HepG2 (cell line): ENCODE results near the gene ZDHHC18. TPM values are rescaled to one million over a fixed set of nuclear protein-coding genes. Genes with fewer than 3 reads are reported as not detected.

ENCODE experiments used
- CAMTA2 ChIP-seq: sonication (generic); formaldehyde crosslinking; IDR thresholded peaks from 2 replicates; pipeline ENCODE4 v1.4.0; 2020; ENCODE audit warnings: mild to moderate bottlenecking, missing genetic modification reagents, borderline replicate concordance
- CBX1 ChIP-seq: IDR thresholded peaks from one replicate; pipeline ENCODE4 v1.6.1; 2016; ENCODE audit warnings: antibody characterized with exemption, low read depth
- E2F1 ChIP-seq: sonication (generic); formaldehyde crosslinking; IDR thresholded peaks from 2 replicates; pipeline ENCODE4 v1.5.0; 2020; ENCODE audit warnings: missing genetic modification reagents
- HOXA5 ChIP-seq: sonication (generic); formaldehyde crosslinking; IDR thresholded peaks from 2 replicates; pipeline ENCODE4 v1.4.0; 2020; ENCODE audit warnings: missing genetic modification reagents
- LCORL ChIP-seq, 2 experiments: fragments of 450-650 bp in 1 of 2; sonication (generic) in 1 of 2; formaldehyde crosslinking in 1 of 2; IDR thresholded peaks; 2 replicates each; pipeline versions ENCODE4 v1.5.0 to v1.6.1; 2017 to 2020; ENCODE audit warnings: antibody characterized with exemption in 1 of 2, missing genetic modification reagents in 1 of 2
- MAZ ChIP-seq, 2 experiments: sonication (generic) in 1 of 2; formaldehyde crosslinking in 1 of 2; IDR thresholded peaks; 2 replicates each; pipeline versions ENCODE4 v1.5.0 to v1.6.1; 2012 to 2020; ENCODE audit warnings: low read depth in 2 of 2, mild to moderate bottlenecking in 2 of 2, borderline replicate concordance in 1 of 2, improper control_type of control experiment in 1 of 2, low read length in 1 of 2, missing genetic modification reagents in 1 of 2, moderate library complexity in 1 of 2
- NRL ChIP-seq: sonication (generic); formaldehyde crosslinking; IDR thresholded peaks from 2 replicates; pipeline ENCODE4 v1.5.0; 2020; ENCODE audit warnings: missing genetic modification reagents, mild to moderate bottlenecking, moderate library complexity, borderline replicate concordance
- RBAK ChIP-seq: sonication (generic); formaldehyde crosslinking; IDR thresholded peaks from 2 replicates; pipeline ENCODE4 v1.5.1; 2020; ENCODE audit warnings: mild to moderate bottlenecking, missing genetic modification reagents
- REST ChIP-seq, 2 experiments: IDR thresholded peaks; 2 replicates each; pipeline ENCODE4 v1.6.1; 2011 to 2012; ENCODE audit warnings: low read length in 2 of 2, borderline replicate concordance in 1 of 2, low read depth in 1 of 2, mild to moderate bottlenecking in 1 of 2, moderate library complexity in 1 of 2
- SP2 ChIP-seq: sonication (generic); formaldehyde crosslinking; IDR thresholded peaks from 2 replicates; pipeline ENCODE4 v1.5.1; 2020; ENCODE audit warnings: mild to moderate bottlenecking, missing genetic modification reagents
- SP5 ChIP-seq: IDR thresholded peaks from 2 replicates; pipeline ENCODE4 v1.6.1; 2016; ENCODE audit warnings: low read depth, borderline replicate concordance
- ZBTB7B ChIP-seq: sonication (generic); formaldehyde crosslinking; IDR thresholded peaks from 2 replicates; pipeline ENCODE4 v1.4.0; 2020; ENCODE audit warnings: missing genetic modification reagents
- ZFP90 ChIP-seq: sonication (generic); formaldehyde crosslinking; IDR thresholded peaks from 2 replicates; pipeline ENCODE4 v1.8.0; 2022; ENCODE audit warnings: missing genetic modification reagents, mild to moderate bottlenecking, inconsistent platforms, borderline replicate concordance
- ZNF138 ChIP-seq: sonication (generic); formaldehyde crosslinking; IDR thresholded peaks from 2 replicates; pipeline ENCODE4 v1.5.0; 2020; ENCODE audit warnings: mild to moderate bottlenecking, low read depth, missing genetic modification reagents
- ZNF275 ChIP-seq: sonication (generic); formaldehyde crosslinking; IDR thresholded peaks from 2 replicates; pipeline ENCODE4 v1.8.0; 2022; ENCODE audit warnings: missing genetic modification reagents, mild to moderate bottlenecking, inconsistent platforms, borderline replicate concordance
- ZNF687 ChIP-seq: sonication (generic); formaldehyde crosslinking; IDR thresholded peaks from 2 replicates; pipeline ENCODE4 v1.5.1; 2020; ENCODE audit warnings: mild to moderate bottlenecking, missing genetic modification reagents, moderate library complexity
- polyA plus RNA-seq, 8 experiments: library from polyadenylated mRNA; depleted of rRNA in 3 of 8; stranded (reverse) in 7 of 8; unstranded in 1 of 8; fragments of >200 nt; fragmentation: Illumina TruSeq in 4 of 8; extraction: Trizol in 4 of 8; gene quantifications; 2 replicates each; pipeline versions ENCODE4 v1.2.1 to v1.2.3, GENCODE V29; 2011 to 2016; ENCODE audit warnings: low read depth in 4 of 8, missing spikeins in 1 of 8, mixed read lengths in 1 of 8; ENCODE audit not compliant: insufficient read depth in 1 of 8
- total RNA-seq, 5 experiments: library from RNA; depleted of rRNA; stranded (reverse); fragments of >200 nt; fragmentation: Illumina TruSeq; extraction: Trizol; gene quantifications; 2 replicates each; pipeline ENCODE4 v1.2.3, GENCODE V29; 2016; ENCODE audit warnings: low read depth in 1 of 5

ZDHHC18 gene
- total and polyA plus RNA-seq, 2 of the 13 experiments (the other 11 are each of a cell fraction or from before 2014, with no cell fraction given): 13.2 to 35.3 TPM

GRCh38 chr1:26787706-26788514, 38.6 kb upstream of the ZDHHC18 start, which contains the start of gene PIGV (continued):
- TF ChIP-seq REST (IDR thresholded peaks at IDR 0.05; ENCODE audit: borderline replicate concordance in 1 of 2, low read depth in 1 of 2, low read length in 2 of 2) (no peak), MAZ (IDR thresholded peaks at IDR 0.05; ENCODE audit: borderline replicate concordance, low read depth, low read length) (peak; percentile 74), MAZ (CRISPR knock-in tag; IDR thresholded peaks at IDR 0.05; ENCODE audit: low read depth) (peak; percentile 79), RBAK (CRISPR knock-in tag) (no peak), HOXA5 (CRISPR knock-in tag) (peak; percentile 34; the same call in 1 of the 2 replicates), SP5 (CRISPR knock-in tag) (peak; percentile 38; the same call in 1 of the 2 replicates), ZNF687 (CRISPR knock-in tag) (peak; percentile 90), CBX1 (peak; percentile 48), E2F1 (CRISPR knock-in tag) (peak; percentile 45; the same call in 1 of the 2 replicates), LCORL (IDR thresholded peaks at IDR 0.05) (no peak), LCORL (CRISPR knock-in tag; IDR thresholded peaks at IDR 0.05) (0 out of 2 replicates have a peak, but pooled peaks have one; percentile 34), ZBTB7B (peak; percentile 56), ZFP90 (CRISPR knock-in tag) (peak; percentile 40; the same call in 1 of the 2 replicates), ZNF138 (CRISPR knock-in tag) (0 out of 2 replicates have a peak, but pooled peaks have one; percentile 16), ZNF275 (CRISPR knock-in tag) (no peak), SP2 (CRISPR knock-in tag) (peak; percentile 62; the same call in 1 of the 2 replicates), NRL (CRISPR knock-in tag) (peak; percentile 30; the same call in 1 of the 2 replicates), CAMTA2 (peak; percentile 67; the same call in 1 of the 2 replicates)
